Measurements from ENCODE around the gene DYSF. TPM values are rescaled to one million over a fixed set of nuclear protein-coding genes. Genes with fewer than 3 reads are reported as not detected.
A peak's percentile ranks its signal among the peaks of the same experiment; 100 is the strongest.

The DYSF gene
- total and polyA plus RNA-seq, 8 donors: 17.8 to 71.4 (median 21.6) TPM

DNA sequence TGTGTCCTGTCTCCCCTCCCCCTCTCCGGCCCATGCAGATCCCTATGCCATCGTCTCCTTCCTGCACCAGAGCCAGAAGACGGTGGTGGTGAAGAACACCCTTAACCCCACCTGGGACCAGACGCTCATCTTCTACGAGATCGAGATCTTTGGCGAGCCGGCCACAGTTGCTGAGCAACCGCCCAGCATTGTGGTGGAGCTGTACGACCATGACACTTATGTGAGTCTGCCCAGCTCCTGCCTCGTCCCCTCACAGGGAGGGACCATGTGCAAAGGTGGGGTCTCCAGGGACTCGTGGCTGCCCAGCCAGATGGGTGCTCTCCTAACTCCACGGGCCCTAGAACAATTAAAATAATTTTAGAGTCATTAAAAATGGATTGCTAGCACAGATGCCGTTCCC is 145.2 kb downstream of the DYSF start:
- TF ChIP-seq, protein P1, sequence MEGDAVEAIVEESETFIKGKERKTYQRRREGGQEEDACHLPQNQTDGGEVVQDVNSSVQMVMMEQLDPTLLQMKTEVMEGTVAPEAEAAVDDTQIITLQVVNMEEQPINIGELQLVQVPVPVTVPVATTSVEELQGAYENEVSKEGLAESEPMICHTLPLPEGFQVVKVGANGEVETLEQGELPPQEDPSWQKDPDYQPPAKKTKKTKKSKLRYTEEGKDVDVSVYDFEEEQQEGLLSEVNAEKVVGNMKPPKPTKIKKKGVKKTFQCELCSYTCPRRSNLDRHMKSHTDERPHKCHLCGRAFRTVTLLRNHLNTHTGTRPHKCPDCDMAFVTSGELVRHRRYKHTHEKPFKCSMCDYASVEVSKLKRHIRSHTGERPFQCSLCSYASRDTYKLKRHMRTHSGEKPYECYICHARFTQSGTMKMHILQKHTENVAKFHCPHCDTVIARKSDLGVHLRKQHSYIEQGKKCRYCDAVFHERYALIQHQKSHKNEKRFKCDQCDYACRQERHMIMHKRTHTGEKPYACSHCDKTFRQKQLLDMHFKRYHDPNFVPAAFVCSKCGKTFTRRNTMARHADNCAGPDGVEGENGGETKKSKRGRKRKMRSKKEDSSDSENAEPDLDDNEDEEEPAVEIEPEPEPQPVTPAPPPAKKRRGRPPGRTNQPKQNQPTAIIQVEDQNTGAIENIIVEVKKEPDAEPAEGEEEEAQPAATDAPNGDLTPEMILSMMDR (IDR thresholded peaks at IDR 0.05): no peak
- Histone ChIP-seq H3K4me1 (peaks cover 0 to 18% of the 10 kb centered on the region in 2 donors), H3K36me3 (peaks cover 0 to 86% of the 10 kb centered on the region in 2 donors), H3K27me3 (no peaks in the 10 kb centered on the region), H3K4me3 (no peak overlapping the region), H3K27ac (no peak overlapping the region), H3K9me3 (no peaks in the 10 kb centered on the region)
- no peak for ATAC-seq
- intact Hi-C loops (cut with DNase I): no loop called here
- peak in 1 of 4 donors; percentile 65 for DNase-seq

GRCh38 chr2:71599038-71599437 is 145.7 kb downstream of the DYSF start:
- H3K27ac ChIP-seq: no peak overlapping the region
- TF ChIP-seq, protein P1 (IDR thresholded peaks at IDR 0.05): no peak
- no peak for ATAC-seq
- intact Hi-C loops (cut with DNase I): no loop called here
- no peaks in the 10 kb centered on the region for H3K27me3 ChIP-seq
- H3K36me3 ChIP-seq: peaks cover 0 to 85% of the 10 kb centered on the region in 2 donors
- H3K9me3 ChIP-seq: no peaks in the 10 kb centered on the region
- no peak overlapping the region for H3K4me3 ChIP-seq
- DNase-seq: peak in 1 of 4 donors; percentile 44
- H3K4me1 ChIP-seq: peaks cover 0 to 23% of the 10 kb centered on the region in 2 donors

DNA sequence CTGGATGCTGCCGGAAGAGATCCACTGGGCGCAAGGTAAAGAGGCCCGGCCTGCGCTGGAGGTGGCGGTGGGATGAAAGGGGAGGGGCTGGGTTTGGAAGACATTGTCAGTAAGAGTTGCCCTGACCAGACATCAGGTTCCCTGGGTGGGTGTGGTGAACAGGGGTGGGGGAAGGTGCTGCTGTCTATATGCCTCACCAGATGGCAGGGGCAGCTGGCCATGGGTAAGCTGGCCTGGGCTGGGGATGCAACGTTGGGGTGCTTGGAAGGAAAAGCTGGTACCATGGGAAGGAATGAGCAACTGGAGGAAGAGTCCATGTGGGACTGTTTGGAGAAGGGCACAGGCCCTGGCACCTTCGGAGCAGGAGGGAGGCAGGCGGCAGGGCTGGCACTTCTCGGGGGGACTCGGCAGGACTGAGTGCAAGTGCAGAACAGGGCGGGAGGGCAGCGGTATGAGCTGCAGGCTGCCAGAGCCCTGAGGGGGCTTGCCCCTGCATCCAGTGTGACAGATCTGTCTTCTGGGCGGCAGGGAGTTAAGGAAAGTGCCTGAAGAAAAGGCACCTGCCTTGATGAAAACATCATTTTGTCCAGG is 146.4 kb downstream of the DYSF start:
- TF ChIP-seq, protein P1 (IDR thresholded peaks at IDR 0.05): no peak
- no peak for ATAC-seq
- Histone ChIP-seq H3K4me3 (no peak overlapping the region), H3K36me3 (peaks cover 0 to 81% of the 10 kb centered on the region in 2 donors), H3K4me1 (peaks cover 0 to 30% of the 10 kb centered on the region in 2 donors), H3K27ac (no peak overlapping the region), H3K9me3 (no peaks in the 10 kb centered on the region), H3K27me3 (no peaks in the 10 kb centered on the region)
- intact Hi-C loops (cut with DNase I): no loop called here
- DNase-seq: peak in 1 of 4 donors; percentile 58

- intact Hi-C loops (cut with DNase I): no loop called here
- H3K9me3 ChIP-seq: no peaks in the 10 kb centered on the region
- peaks cover 0 to 33% of the 10 kb centered on the region in 2 donors for H3K4me1 ChIP-seq
- H3K27ac ChIP-seq: no peak overlapping the region
- TF ChIP-seq, protein P1 (IDR thresholded peaks at IDR 0.05): no peak
- ATAC-seq (no peak), DNase-seq (peak in 1 of 4 donors; percentile 51)
- H3K36me3 ChIP-seq: peaks cover 0 to 80% of the 10 kb centered on the region in 2 donors
- no peaks in the 10 kb centered on the region for H3K27me3 ChIP-seq
- no peak overlapping the region for H3K4me3 ChIP-seq
Measured at GRCh38 chr2:71600555-71600954, 147.2 kb downstream of the DYSF start.

- TF ChIP-seq, protein P1 (IDR thresholded peaks at IDR 0.05): no peak
- Histone ChIP-seq H3K9me3 (no peaks in the 10 kb centered on the region), H3K4me1 (peaks cover 0 to 33% of the 10 kb centered on the region in 2 donors), H3K27me3 (no peaks in the 10 kb centered on the region), H3K27ac (no peak overlapping the region), H3K36me3 (peaks cover 0 to 81% of the 10 kb centered on the region in 2 donors), H3K4me3 (no peak overlapping the region)
- intact Hi-C loops (cut with DNase I): no loop called here
- ATAC-seq: no peak
- peak in 1 of 4 donors; percentile 47 for DNase-seq
Measured at GRCh38 chr2:71601136-71602114, 148.1 kb downstream of the DYSF start.

Data from left lung (tissue), 10 donors.